Measurements from ENCODE around the gene HDLBP. TPM values are rescaled to one million over a fixed set of nuclear protein-coding genes. Genes with fewer than 3 reads are reported as not detected.

The HDLBP gene
- polyA plus RNA-seq, 3 donors, result 50.4 to 73.1 (median 69.9) TPM

- H3K27ac ChIP-seq (ENCODE audit: low read depth in 1 of 2, low read length in 2 of 2), result peak within 1 kb of the TSS; percentile 44 to 73
- peaks cover 0 to 4% (median 0%) of the 10 kb centered on the region in 3 donors for H3K27me3 Mint-ChIP-seq (ENCODE audit: low read depth in 3 of 3)
- peak within 1 kb of the TSS; percentile 80 for H3K9ac ChIP-seq (ENCODE audit: insufficient read depth, low read length, poor library complexity, severe bottlenecking)
- DNase-seq, result peak; percentile 96 to 98 (median 98)
- H3K9me3 Mint-ChIP-seq, result peaks cover 0 to 2% (median 0%) of the 10 kb centered on the region in 7 donors
- H3K27me3 ChIP-seq (ENCODE audit: control insufficient read depth in 2 of 2, insufficient read depth in 2 of 2, low read length in 2 of 2), result no peaks in the 10 kb centered on the region
- intact Hi-C loops (cut with micrococcal nuclease), result loop anchor here (2.0 to 10.0 kb wide), 8 partner anchors 41 to 379 kb away; partner anchors contain the start of genes ATG4B (in 2 of the 2), HDLBP (in 2 of the 2), SEPTIN2 (in 2 of the 2) and THAP4 (in 2 of the 2)
- H3K4me2 ChIP-seq (replicated peaks; ENCODE audit: extremely low read depth, low read length, poor library complexity, severe bottlenecking), result peak within 1 kb of the TSS; percentile 89
- H3K79me2 ChIP-seq (ENCODE audit: insufficient read depth, low read length), result peaks cover 21% of the 10 kb centered on the region
- peak within 1 kb of the TSS; percentile 87 to 95 (median 94) for H3K27ac Mint-ChIP-seq
- WGBS (ENCODE audit: insufficient coverage), result under 1% methylated on average over 97 of the region's 101 CpGs
- TF ChIP-seq CTCF (IDR thresholded peaks at IDR 0.05), result no peak
- H2AFZ ChIP-seq (ENCODE audit: insufficient read depth, low read depth, low read length, poor library complexity, severe bottlenecking), result peak within 1 kb of the TSS; percentile 70
- H3K4me1 Mint-ChIP-seq, result peaks cover 35% of the 10 kb centered on the region
- peaks cover 26 to 36% of the 10 kb centered on the region in 2 donors for H3K36me3 ChIP-seq (replicated peaks in 1 of 2; ENCODE audit: control insufficient read depth in 1 of 2, insufficient read depth in 2 of 2, low read length in 2 of 2)
- H4K20me1 ChIP-seq (ENCODE audit: insufficient read depth, low read length), result peaks cover 21% of the 10 kb centered on the region
- peaks cover 35 to 36% of the 10 kb centered on the region in 2 donors for H3K36me3 Mint-ChIP-seq
- H3K4me3 ChIP-seq (replicated peaks in 1 of 3; ENCODE audit: low read depth in 2 of 3, low read length in 3 of 3), result peak within 1 kb of the TSS; percentile 48 to 82 (median 77)
- H3K4me1 ChIP-seq (ENCODE audit: control insufficient read depth in 1 of 2, insufficient read depth in 2 of 2, low read length in 2 of 2), result peaks cover 29 to 33% of the 10 kb centered on the region in 2 donors
- H3K9me3 ChIP-seq (replicated peaks in 1 of 2; ENCODE audit: control insufficient read depth in 1 of 2, insufficient read depth in 1 of 2, low read length in 2 of 2), result no peaks in the 10 kb centered on the region
- peak within 1 kb of the TSS; percentile 80 to 89 for H3K4me3 Mint-ChIP-seq
These were observed 40.8 kb upstream of the HDLBP start, which contains the start of gene FARP2 for GRCh38 chr2:241355983-241356870. Gene FARP2 (plus strand): TSS chr2:241356285. CDS start chr2:241373108, 16,823 bp downstream.
